IMR-90 (cell line): Measurements from ENCODE around the gene KLC4. TPM values are rescaled to one million over a fixed set of nuclear protein-coding genes. Genes with fewer than 3 reads are reported as not detected.

Source experiments
- ATAC-seq: fragments of 200-7000 bp; cut with Tn5 transposase; 2 replicates; pipeline ENCODE4 v1.9.1; 2020; ENCODE audit warnings: low read depth, mild to moderate bottlenecking, moderate library complexity
- BruUV-seq: library from RNA; stranded (reverse); fragments of 400-500 nt; replicated peaks from 2 replicates; lab custom pipeline; 2021; lab: Mats Ljungman, UMichigan
- CTCF ChIA-PET: fragments of 300-600 bp; formaldehyde crosslinking; extraction: SDS; loops from one replicate; lab custom pipeline; 2021; ENCODE audit warnings: antibody characterized with exemption; lab: Yijun Ruan, JAX
- POLR2A ChIA-PET: fragments of 300-600 bp; sonication (Branson Sonifier 250); formaldehyde crosslinking; loops from one replicate; lab custom pipeline; 2022; ENCODE audit warnings: antibody characterized with exemption; ENCODE audit not compliant: unreplicated experiment; lab: Charles Lee
- DNase-seq: peaks from one replicate; pipeline ENCODE4 v3.0.0; 2013
- H2AFZ ChIP-seq: replicated peaks from 2 replicates; pipeline ENCODE3; 2013; ENCODE audit warnings: low read length, mild to moderate bottlenecking; ENCODE audit not compliant: poor library complexity
- H2AK5ac ChIP-seq: 2 replicates; pipeline ENCODE4 v1.6.1; 2013; ENCODE audit warnings: low read depth, low read length, inconsistent platforms
- H2AK9ac ChIP-seq: replicated peaks from 2 replicates; pipeline ENCODE3; 2013; ENCODE audit warnings: mild to moderate bottlenecking, low read depth, low read length, moderate library complexity; ENCODE audit not compliant: poor library complexity
- H2BK120ac ChIP-seq: 2 replicates; pipeline ENCODE4 v1.6.1; 2013; ENCODE audit warnings: low read depth, low read length, inconsistent platforms
- H2BK15ac ChIP-seq: 3 replicates; pipeline ENCODE4 v1.6.1; 2013; ENCODE audit warnings: low read depth, low read length, inconsistent platforms
- H2BK20ac ChIP-seq: 2 replicates; pipeline ENCODE4 v1.6.1; 2013; ENCODE audit warnings: low read depth, mild to moderate bottlenecking, inconsistent platforms, low read length, moderate library complexity
- H2BK5ac ChIP-seq: 2 replicates; pipeline ENCODE4 v1.6.1; 2013; ENCODE audit warnings: mild to moderate bottlenecking, low read depth, low read length, inconsistent platforms; ENCODE audit not compliant: poor library complexity, severe bottlenecking
- H3K14ac ChIP-seq: replicated peaks from 2 replicates; pipeline ENCODE4 v1.6.1; 2013; ENCODE audit warnings: low read depth, low read length, inconsistent platforms
- H3K18ac ChIP-seq: 2 replicates; pipeline ENCODE4 v1.6.1; 2013; ENCODE audit warnings: low read depth, low read length, control low read depth
- H3K23ac ChIP-seq: 2 replicates; pipeline ENCODE4 v1.6.1; 2013; ENCODE audit warnings: low read depth, low read length, inconsistent platforms
- H3K27ac ChIP-seq: 2 replicates; pipeline ENCODE4 v1.5.1; 2013; ENCODE audit warnings: mild to moderate bottlenecking, control low read depth, low read length; ENCODE audit not compliant: insufficient read depth
- H3K27me3 ChIP-seq: 2 replicates; pipeline ENCODE4 v1.6.1; 2013; ENCODE audit warnings: low read length; ENCODE audit not compliant: control insufficient read depth, insufficient read depth
- H3K36me3 ChIP-seq: 2 replicates; pipeline ENCODE4 v1.6.1; 2013; ENCODE audit warnings: low read length, mixed read lengths; ENCODE audit not compliant: control insufficient read depth, insufficient read depth
- H3K4ac ChIP-seq: 2 replicates; pipeline ENCODE4 v1.6.1; 2013; ENCODE audit warnings: low read depth, low read length, inconsistent platforms
- H3K4me1 ChIP-seq: 2 replicates; pipeline ENCODE4 v1.6.1; 2013; ENCODE audit warnings: low read length, mixed read lengths; ENCODE audit not compliant: control insufficient read depth, insufficient read depth
- H3K4me2 ChIP-seq: 2 replicates; pipeline ENCODE4 v1.6.1; 2013; ENCODE audit warnings: low read depth, mild to moderate bottlenecking, control low read depth, low read length, moderate library complexity
- H3K4me3 ChIP-seq: 2 replicates; pipeline ENCODE4 v1.5.1; 2013; ENCODE audit warnings: low read depth, mild to moderate bottlenecking, control low read depth, low read length, moderate library complexity; ENCODE audit not compliant: insufficient read depth
- H3K56ac ChIP-seq: 2 replicates; pipeline ENCODE4 v1.6.1; 2013; ENCODE audit warnings: low read length, inconsistent platforms; ENCODE audit not compliant: insufficient read depth; ENCODE audit errors: extremely low read depth
- H3K79me1 ChIP-seq, 2 experiments: 2 replicates each; pipeline ENCODE4 v1.6.1; 2013; ENCODE audit warnings: low read length in 2 of 2, inconsistent platforms in 1 of 2, low read depth in 1 of 2
- H3K9ac ChIP-seq: 2 replicates; pipeline ENCODE4 v1.6.1; 2013; ENCODE audit warnings: low read depth, low read length, control low read depth
- H3K9me1 ChIP-seq: 2 replicates; pipeline ENCODE4 v1.6.1; 2013; ENCODE audit warnings: low read length, inconsistent platforms; ENCODE audit not compliant: insufficient read depth
- H3K9me3 ChIP-seq: 2 replicates; pipeline ENCODE4 v1.6.1; 2013; ENCODE audit warnings: low read length; ENCODE audit not compliant: control insufficient read depth, insufficient read depth
- H4K20me1 ChIP-seq: 2 replicates; pipeline ENCODE4 v1.6.1; 2013; ENCODE audit warnings: low read length, inconsistent platforms; ENCODE audit not compliant: insufficient read depth
- H4K5ac ChIP-seq: 2 replicates; pipeline ENCODE4 v1.6.1; 2013; ENCODE audit warnings: mild to moderate bottlenecking, low read depth, low read length, control low read depth
- H4K8ac ChIP-seq, 2 experiments: 2 replicates each; pipeline ENCODE4 v1.6.1; 2013; ENCODE audit warnings: low read depth in 2 of 2, low read length in 2 of 2, control low read depth in 1 of 2, inconsistent platforms in 1 of 2
- H4K91ac ChIP-seq: 2 replicates; pipeline ENCODE4 v1.6.1; 2013; ENCODE audit warnings: low read depth, low read length, inconsistent platforms; ENCODE audit not compliant: insufficient read depth
- POLR2A ChIP-seq: IDR thresholded peaks from 2 replicates; pipeline ENCODE4 v1.6.1; 2012; ENCODE audit warnings: mild to moderate bottlenecking, low read depth, low read length
- RCOR1 ChIP-seq: IDR thresholded peaks from 2 replicates; pipeline ENCODE4 v1.6.1; 2012; ENCODE audit warnings: mild to moderate bottlenecking, low read length, improper control_type of control experiment; ENCODE audit not compliant: insufficient replicate concordance
- WGBS, 2 experiments: methylation state at CpG; one replicate each; pipeline versions ENCODE4 v1.1.5 to v1.1.7; 2013; ENCODE audit warnings: missing lambda C conversion rate in 2 of 2; ENCODE audit not compliant: insufficient read length in 1 of 2; ENCODE audit errors: extremely low coverage in 2 of 2; 5-methylcytosine and 5-hydroxymethylcytosine counted together
- dilution Hi-C: fragments of 300-500 bp; cut with HindIII; formaldehyde crosslinking; loops from one replicate; pipeline ENCODE4 v1.14.3; 2018; ENCODE audit warnings: low sequenced_read_pairs; ENCODE audit not compliant: unreplicated experiment
- in situ Hi-C: fragments of 300-500 bp; cut with MboI; formaldehyde crosslinking; loops from 3 replicates; pipeline ENCODE4 v1.14.3; 2019; ENCODE audit warnings: low sequenced_read_pairs, inconsistent platforms, mixed read lengths
- intact Hi-C: fragments of 100-400 bp; cut with micrococcal nuclease; formaldehyde crosslinking; loops from 2 replicates; pipeline ENCODE4 v1.10.0; 2022
- polyA plus RNA-seq, 3 experiments: library from polyadenylated mRNA; depleted of rRNA; stranded (reverse); fragments of >200 nt; gene quantifications; 2 replicates each; pipeline ENCODE4 v1.2.3, GENCODE V29; 2012; ENCODE audit warnings: low replicate concordance in 1 of 3
- total RNA-seq: library from RNA; depleted of rRNA; stranded (reverse); fragments of >200 nt; gene quantifications from 2 replicates; pipeline ENCODE4 v1.2.3, GENCODE V29; 2012

Gene KLC4
- total and polyA plus RNA-seq, 2 of the 4 experiments (the other 2 are of a cell fraction) = 10.9 to 13.0 TPM

DNA sequence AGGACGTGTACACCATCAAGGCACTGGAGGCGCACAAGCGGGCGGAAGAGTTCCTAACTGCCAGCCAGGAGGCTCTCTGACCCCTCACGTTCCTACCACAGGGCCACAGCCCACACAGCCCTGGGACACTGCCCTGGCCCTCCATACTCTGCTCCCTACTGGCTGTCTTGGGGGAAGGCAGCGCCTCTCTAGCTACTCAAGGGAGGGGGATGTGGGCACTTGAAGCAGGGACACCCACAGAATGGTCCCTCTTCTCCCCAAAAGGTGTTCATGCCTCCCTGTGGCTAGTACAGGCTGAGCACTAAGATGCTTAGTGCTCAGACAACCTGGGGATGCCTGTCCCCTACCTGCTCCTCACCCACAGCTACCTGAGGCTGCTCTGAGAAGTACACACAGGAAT is 48.2 kb upstream of the KLC4 start:
- no peak overlapping the region for H2AFZ ChIP-seq
- H3K9ac ChIP-seq = no peak overlapping the region
- CTCF ChIA-PET = no interaction called here
- no peak for TF ChIP-seq RCOR1
- no peak for TF ChIP-seq POLR2A
- H2BK15ac ChIP-seq = no peak overlapping the region
- no peak overlapping the region for H3K14ac ChIP-seq
- no peak overlapping the region for H3K27ac ChIP-seq
- no peak overlapping the region for H4K5ac ChIP-seq
- no peak overlapping the region for H3K4me3 ChIP-seq
- no peak overlapping the region for H3K23ac ChIP-seq
- POLR2A ChIA-PET = interaction anchor here (0.5 kb wide), 1 partner anchor 15 kb away, joined by 3 read pairs; no protein-coding TSS in a partner anchor
- H3K36me3 ChIP-seq = peaks cover 48% of the 10 kb centered on the region
- BruUV-seq = no TSS peak
- no peak overlapping the region for H4K8ac ChIP-seq
- in situ Hi-C loops (no loop called here), dilution Hi-C loops (no loop called here), intact Hi-C loops (no loop called here)
- H3K4ac ChIP-seq = no peak overlapping the region
- H3K18ac ChIP-seq = no peak overlapping the region
- H3K9me1 ChIP-seq = peaks cover 3% of the 10 kb centered on the region
- H3K4me2 ChIP-seq = no peak overlapping the region
- no peak overlapping the region for H4K91ac ChIP-seq
- no peak overlapping the region for H2AK5ac ChIP-seq
- 100% methylated on average over 2 of the region's 6 CpGs; no CpG with 5 or more reads in 1 of the 2 experiments for WGBS, 2 experiments
- no peak overlapping the region for H2BK5ac ChIP-seq
- H3K56ac ChIP-seq = no peak overlapping the region
- H2BK20ac ChIP-seq = no peak overlapping the region
- H2AK9ac ChIP-seq = peak overlapping the region; percentile 37
- H2BK120ac ChIP-seq = no peak overlapping the region
- ATAC-seq (no peak), DNase-seq (no peak)
- H3K27me3 ChIP-seq = no peaks in the 10 kb centered on the region
- H3K9me3 ChIP-seq = no peaks in the 10 kb centered on the region
- H3K4me1 ChIP-seq = peaks cover 5% of the 10 kb centered on the region
- no peaks in the 10 kb centered on the region; the same call in 1 of the 2 replicates for H4K20me1 ChIP-seq
- peaks cover 5 to 48% of the 10 kb centered on the region in 2 experiments; a peak in 2 of 4 replicates for H3K79me1 ChIP-seq
